Measurements from ENCODE around the gene GAGE12J. TPM values are rescaled to one million over a fixed set of nuclear protein-coding genes. Genes with fewer than 3 reads are reported as not detected.
"Not testable (repeated sequence)": the region's sequence is repeated elsewhere in the genome, so short reads cannot be mapped to it uniquely, and the experiment has no call there.

GAGE12J gene, protein sequence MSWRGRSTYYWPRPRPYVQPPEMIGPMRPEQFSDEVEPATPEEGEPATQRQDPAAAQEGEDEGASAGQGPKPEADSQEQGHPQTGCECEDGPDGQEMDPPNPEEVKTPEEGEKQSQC
- total RNA-seq (2014; rRNA removed; shearing (Covaris generic)): 37.1 TPM in 1 of 2 replicates, not detected in the other
- polyA plus RNA-seq (2015; cell fraction: cytosol; rRNA removed): 0.99 and 1.6 TPM in 2 replicates
- not detected in 2 replicates for polyA plus RNA-seq (2015; cell fraction: nucleus; rRNA removed)

DNA sequence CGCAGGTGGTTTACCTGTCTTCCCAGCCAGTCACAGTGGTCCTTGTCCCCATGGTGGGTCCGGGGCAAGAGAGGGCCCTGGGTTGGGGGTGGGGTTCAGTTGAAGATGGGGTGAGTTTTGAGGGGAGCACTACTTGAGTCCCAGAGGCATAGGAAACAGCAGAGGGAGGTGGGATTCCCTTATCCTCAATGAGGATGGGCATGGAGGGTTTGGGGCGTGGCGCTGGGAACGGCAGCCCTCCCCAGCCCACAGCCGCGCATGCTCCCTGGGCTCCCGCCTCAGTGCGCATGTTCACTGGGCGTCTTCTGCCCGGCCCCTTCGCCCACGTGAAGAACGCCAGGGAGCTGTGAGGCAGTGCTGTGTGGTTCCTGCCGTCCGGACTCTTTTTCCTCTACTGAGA lies at the start of gene GAGE12J:
TSS of gene GAGE12J (plus strand) at position 301 of the 400 bp plus-strand sequence. CDS start 1,157 bp downstream, outside the sequence.
- in situ Hi-C loops (cut with HindIII; ENCODE audit: low pct_unique_long_range_greater_than_20kb, low sequenced_read_pairs); DNase-seq (ENCODE audit: low read depth, low spot score): not testable (repeated sequence)

DNA sequence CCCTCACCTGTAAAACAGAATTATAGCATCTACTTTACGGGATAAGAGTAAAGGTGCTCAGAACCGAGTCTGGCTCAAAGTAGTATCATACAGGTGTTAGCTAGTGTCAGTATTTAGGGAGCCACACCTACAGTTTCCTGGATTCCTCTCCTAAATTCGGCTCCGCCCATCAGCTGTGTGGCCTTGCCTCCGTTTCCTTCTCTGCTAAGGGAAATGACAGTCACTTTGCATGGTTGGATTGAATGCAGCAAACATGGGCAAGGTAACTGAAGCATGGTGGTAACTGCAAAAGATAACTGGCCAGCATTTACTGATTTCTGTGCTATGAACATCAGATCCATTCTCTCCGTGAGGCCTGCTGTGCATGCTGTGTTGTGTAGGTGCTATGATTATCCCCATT lies 49.4 kb upstream of the GAGE12J start:
- DNase-seq (ENCODE audit: low read depth, low spot score): no peak
- in situ Hi-C loops (cut with HindIII; ENCODE audit: low pct_unique_long_range_greater_than_20kb, low sequenced_read_pairs): no loop called here

DNA sequence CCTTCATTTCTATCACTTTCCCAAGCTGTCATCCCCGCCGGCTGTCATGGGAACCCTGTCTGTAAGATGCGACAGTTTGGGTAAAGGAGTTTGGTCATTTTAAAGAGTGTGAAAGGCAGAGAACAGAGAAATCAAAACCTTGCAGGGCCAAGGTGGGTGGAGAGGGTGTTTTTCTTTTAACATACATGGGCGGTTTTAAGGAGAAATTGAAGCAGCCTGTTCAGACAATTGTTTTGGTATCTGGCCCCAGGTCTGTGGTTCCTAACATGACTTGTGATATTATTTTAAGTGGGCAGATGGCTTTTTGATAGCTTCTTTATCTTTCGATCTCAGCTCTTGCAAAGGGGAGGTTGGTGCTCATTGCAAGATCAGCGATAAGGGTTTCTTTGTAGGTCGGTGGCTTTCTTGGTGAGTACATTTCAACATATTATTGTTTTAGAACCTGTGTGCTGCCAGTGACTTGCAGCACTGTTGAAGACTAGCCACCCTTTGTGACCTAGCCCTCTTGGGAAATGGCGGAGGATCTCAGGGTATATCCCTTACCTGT lies 48.6 kb upstream of the GAGE12J start:
- DNase-seq (ENCODE audit: low read depth, low spot score): no peak
- in situ Hi-C loops (cut with HindIII; ENCODE audit: low pct_unique_long_range_greater_than_20kb, low sequenced_read_pairs): no loop called here

DNA sequence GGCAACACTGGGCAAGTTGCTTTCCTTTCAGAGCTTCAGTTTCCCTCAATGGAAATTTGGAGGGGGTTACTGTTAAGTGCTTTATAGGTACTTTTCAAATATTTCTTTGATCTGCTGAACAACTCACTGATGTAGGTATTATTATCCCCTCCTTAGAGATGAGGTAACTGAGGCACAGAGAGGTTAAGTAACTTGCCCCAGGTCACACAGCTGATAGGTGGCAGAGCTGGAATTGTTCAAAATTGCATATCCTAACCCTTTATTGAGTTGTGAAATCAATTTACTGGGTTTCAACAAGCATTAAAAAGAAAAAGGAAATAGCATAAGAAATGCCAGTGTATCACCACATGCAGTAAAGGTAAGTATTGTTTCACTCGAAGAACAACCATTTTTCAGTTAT lies 45.6 kb upstream of the GAGE12J start:
- no peak for DNase-seq (ENCODE audit: low read depth, low spot score)
- in situ Hi-C loops (cut with HindIII; ENCODE audit: low pct_unique_long_range_greater_than_20kb, low sequenced_read_pairs): no loop called here

DNA sequence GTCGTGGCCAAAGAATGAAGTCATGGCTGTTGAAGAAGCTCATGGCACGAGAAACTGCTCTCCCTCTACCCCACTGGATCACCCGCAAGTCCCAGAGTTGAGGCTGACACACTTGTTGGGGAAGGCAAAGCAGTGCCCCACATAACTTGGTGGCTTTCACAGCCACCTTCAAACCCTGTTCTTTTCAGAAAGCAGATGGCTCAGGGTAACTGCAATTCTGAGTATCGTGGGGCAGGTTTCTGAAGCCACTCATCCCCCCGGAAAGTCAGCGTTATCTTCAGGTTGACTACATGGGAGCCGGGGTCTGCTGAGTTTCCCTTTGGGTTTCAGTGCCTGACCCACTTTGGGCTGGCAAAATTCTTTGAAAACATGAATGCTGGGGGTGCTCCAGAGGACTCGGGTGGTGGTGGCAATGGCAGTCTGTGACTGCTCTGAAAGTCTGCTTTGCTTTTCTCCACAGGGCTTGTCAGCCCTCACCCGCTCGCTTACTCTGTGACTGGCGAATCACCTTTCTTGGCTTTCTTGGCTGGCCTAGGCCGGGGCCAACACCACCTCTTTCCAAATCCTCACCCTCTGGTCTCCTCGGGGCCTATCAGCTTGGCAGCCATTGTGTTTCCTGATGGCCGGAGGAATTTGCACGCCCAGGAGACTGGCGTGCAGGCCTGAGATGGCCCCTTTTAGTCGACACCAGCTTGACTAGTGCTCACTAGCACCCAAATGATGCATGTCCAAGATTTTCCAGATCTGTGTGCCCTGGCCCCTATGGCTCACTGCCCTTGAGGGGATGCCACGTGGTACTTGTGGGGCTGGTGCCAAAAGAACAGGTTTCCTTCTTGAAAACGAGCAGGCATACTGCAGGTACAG lies 44.9 kb upstream of the GAGE12J start:
- in situ Hi-C loops (cut with HindIII; ENCODE audit: low pct_unique_long_range_greater_than_20kb, low sequenced_read_pairs): no loop called here
- no peak for DNase-seq (ENCODE audit: low read depth, low spot score)

DNA sequence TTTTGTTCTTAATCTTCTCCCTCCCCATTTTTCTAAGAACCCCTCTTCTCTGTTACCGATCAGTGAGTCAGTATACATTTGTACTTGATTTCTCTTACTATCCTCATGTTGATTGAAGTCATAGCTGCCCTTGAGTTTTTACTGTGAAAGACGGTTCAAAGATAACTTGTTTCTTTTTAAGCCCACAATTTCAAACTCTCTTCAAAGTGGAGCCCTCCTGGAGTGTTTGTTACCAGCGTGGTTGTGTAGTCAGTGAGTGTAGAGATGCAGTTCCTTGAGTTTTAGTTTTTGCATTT lies 44.4 kb upstream of the GAGE12J start:
- in situ Hi-C loops (cut with HindIII; ENCODE audit: low pct_unique_long_range_greater_than_20kb, low sequenced_read_pairs): no loop called here
- DNase-seq (ENCODE audit: low read depth, low spot score): no peak

DNA sequence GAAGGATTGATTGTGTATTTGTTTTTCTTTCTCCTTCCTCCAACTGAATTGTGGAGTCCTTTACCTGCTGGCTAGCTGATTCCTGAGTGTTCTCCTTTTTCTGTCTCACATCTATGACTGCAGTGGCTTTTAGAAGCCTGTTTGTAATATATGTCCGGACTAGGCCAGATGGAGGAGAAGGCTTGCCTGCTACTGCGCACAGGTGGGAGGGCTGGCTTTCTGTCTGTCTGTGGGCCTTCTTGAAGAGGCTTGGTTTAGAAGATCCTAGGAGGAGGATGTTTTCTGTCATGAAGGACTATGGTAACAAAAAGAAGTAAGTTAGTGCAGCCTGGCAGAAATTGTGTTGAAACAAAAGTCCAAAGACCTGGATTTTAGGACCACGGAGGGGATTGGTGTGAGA lies 43.8 kb upstream of the GAGE12J start:
- in situ Hi-C loops (cut with HindIII; ENCODE audit: low pct_unique_long_range_greater_than_20kb, low sequenced_read_pairs): no loop called here
- no peak for DNase-seq (ENCODE audit: low read depth, low spot score)

DNA sequence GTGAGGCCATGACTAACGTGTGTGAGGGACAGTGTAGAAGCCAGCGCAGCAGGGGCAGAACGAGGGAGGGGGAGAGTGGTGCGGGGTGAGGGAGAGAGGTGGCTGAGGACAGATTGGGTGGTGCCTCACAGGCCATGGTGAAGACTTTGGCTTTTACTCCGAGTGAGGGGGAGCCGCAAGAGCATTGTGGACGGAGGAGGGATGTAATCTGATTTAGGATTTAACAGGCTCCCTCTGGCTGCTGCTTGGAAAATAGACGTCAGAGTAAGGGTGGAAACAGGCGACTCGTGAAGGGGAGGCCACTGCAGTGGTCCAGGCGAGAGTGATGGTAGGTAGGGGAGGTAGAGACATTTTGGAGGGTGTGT lies 39.2 kb upstream of the GAGE12J start:
- in situ Hi-C loops (cut with HindIII; ENCODE audit: low pct_unique_long_range_greater_than_20kb, low sequenced_read_pairs): no loop called here
- DNase-seq (ENCODE audit: low read depth, low spot score): peak; percentile 59

DNA sequence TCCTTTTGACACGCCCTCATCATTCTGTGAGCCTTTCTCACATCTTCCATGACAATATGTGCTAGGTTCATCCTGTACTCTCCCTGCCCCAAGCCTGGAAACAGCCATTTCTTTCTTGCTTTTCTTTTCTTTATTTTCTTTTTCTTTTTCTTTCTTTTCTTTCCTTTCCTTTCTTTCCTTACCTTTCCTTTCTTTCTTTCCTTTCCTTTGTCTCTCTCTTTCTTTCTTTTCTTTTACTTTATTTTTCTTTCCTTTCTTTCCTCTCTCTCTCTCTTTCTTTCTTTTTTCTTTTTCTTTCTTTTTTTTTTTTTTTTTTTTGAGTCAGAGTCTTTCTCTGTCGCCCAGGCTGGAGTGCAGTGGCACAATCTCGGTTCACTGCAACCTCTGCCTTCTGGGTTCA lies 37.6 kb upstream of the GAGE12J start:
- no peak for DNase-seq (ENCODE audit: low read depth, low spot score)
- in situ Hi-C loops (cut with HindIII; ENCODE audit: low pct_unique_long_range_greater_than_20kb, low sequenced_read_pairs): no loop called here

DNA sequence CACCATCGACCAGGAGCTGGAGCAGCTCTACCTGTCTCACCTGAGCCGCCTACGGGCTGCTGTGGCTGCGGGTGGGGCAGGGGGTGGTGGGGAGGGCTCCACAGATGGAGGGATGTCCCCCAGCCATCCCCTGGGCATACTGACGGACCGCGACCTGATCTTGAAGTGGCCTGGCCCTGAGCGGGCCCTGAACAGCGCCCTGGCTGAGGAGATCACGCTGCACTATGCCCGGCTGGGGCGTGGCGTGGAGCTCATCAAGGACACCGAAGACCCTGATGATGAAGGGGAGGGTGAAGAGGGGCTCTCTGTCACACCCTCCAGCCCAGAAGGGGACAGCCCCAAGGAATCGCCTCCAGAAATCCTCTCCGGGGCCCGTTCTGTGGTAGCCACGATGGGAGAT lies 35.7 kb upstream of the GAGE12J start:
- in situ Hi-C loops (cut with HindIII; ENCODE audit: low pct_unique_long_range_greater_than_20kb, low sequenced_read_pairs): no loop called here
- no peak for DNase-seq (ENCODE audit: low read depth, low spot score)

DNA sequence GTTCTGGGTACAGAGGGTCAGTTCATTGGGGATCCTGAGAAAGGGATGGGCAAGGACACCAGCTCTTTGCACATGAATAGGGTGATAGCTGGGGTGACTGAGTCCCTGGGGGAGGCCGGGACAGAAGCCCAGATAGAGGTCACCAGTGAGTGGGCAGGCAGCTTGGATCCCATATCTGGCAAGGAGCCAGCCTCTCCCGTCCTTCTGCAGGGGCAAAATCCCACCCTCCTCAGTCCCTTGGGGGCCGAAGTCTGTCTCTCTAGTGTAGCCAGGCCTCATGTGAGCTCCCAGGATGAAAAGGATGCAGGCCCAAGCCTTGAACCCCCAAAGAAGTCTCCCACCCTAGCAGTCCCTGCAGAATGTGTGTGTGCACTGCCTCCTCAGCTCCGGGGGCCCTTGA lies 35.3 kb upstream of the GAGE12J start:
- no peak for DNase-seq (ENCODE audit: low read depth, low spot score)
- in situ Hi-C loops (cut with HindIII; ENCODE audit: low pct_unique_long_range_greater_than_20kb, low sequenced_read_pairs): no loop called here

DNA sequence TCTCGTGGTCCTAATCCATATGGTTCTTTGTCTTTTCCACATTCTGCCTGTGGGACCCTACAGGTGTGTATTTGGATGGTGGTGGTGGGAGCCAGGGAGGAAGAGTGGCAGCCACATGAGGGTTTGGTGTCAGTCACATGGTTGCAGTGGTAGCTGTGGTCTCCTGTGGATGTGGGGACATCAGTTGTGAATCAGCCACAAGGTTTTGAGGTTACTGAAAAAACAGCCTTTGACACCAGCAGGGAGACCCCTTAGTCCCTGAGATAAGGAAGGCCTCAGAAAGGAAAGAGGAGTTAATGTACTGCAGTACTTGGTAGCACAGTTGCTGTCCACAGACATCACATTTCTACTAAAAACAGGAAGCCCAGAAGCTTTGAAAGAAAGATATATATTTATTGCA lies 34.2 kb upstream of the GAGE12J start:
- in situ Hi-C loops (cut with HindIII; ENCODE audit: low pct_unique_long_range_greater_than_20kb, low sequenced_read_pairs): no loop called here
- no peak for DNase-seq (ENCODE audit: low read depth, low spot score)

DNA sequence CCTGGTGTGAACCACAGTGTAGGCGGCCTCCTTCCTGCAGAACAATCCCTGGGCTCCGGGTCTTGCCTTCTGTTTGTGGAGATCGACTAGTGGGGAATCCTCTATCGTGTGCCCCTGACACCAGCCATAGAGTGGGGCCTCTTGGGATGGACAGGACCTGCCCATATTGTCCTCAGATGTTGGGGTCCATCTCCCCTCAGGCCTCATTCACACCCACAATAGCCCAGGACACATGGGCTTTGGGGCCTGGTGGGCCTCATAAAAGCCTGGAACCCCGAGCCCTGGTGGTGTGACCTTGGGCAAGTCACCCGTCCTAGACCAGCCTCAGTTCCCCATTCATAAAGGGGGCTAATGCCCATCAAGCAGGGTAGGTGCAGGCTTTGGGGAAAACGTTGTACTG lies 31.6 kb upstream of the GAGE12J start:
- DNase-seq (ENCODE audit: low read depth, low spot score): no peak
- in situ Hi-C loops (cut with HindIII; ENCODE audit: low pct_unique_long_range_greater_than_20kb, low sequenced_read_pairs): no loop called here

DNA sequence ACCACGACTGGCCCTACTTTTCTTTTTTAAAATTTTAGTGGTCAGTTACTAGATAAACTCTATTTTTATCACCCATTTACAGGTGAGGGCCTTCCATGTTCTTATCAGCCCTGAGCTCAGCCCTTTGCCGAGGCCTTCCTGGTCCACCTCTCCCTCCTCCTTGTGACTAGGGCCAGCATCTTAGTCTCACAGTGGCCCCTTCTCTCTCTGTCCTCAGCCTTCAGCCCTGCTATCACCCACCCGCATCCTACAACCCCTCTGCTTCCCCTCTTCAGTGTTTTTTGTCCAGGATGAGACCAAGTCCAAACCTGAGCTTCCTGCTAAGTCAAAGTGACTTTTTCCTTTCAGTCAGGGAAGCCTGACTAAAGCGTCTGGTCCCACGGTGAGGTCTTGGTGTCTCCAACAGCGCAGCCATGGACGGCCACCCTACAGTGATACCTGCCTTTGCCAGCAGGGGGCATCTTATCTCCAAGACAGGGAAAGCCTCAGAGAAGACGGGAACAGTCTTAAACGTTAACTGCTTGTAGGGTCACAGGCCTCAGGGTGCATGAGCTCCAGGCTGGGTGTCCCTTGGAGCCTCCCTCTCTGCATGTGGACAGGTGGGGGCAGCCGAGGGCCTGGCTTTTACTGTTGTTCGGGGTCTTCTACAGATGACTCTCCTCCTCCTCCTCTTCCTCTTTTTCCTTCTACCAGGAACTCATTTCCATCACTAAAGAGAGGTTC lies 30.1 kb upstream of the GAGE12J start:
- DNase-seq (ENCODE audit: low read depth, low spot score): peak; percentile 89
- in situ Hi-C loops (cut with HindIII; ENCODE audit: low pct_unique_long_range_greater_than_20kb, low sequenced_read_pairs): no loop called here

DNA sequence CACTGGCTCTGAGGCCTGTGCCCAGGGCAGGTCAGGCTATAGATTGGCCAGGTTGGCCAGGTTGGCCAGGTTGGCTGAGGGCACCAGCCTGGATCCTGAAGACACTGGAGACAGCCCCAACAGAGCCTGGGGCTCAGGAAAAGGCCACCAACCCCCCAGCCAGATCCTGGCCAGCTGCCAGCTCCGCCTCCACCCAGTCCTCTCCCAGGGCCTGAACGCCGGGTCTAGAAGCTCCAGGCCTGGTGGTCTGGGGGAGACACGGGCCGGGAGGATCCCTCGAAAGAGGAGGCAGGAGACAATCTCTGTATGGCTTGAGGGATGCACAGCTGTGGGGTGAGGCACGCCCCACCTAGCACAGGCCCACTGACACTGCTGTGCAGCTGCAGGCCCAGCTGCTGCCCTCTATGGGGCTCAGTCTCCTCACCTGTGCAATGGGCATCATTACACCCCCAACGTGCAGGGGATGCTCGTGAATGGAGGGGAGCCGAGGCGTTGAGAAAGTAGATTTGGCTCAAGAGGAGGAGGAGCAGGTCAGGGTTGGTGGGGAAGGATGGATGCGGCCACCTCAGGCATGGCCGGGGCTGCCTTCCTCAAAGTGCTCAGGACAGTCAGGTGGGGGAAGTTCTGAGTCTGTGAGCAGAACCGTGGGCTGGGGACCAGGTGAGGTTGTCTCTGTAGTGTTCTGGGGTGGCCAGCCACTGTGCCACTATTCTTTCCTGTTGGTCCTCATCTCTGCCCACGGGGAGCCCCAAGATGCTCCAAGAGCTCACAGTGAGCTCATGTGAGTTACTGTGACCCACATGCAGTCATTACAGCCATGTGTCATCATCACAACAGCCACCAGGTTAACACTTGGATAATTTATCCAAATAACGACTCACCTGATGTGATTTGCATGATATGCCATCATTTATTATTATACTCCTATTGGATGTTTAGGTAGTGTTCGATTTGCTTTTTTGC lies 29.2 kb upstream of the GAGE12J start:
- in situ Hi-C loops (cut with HindIII; ENCODE audit: low pct_unique_long_range_greater_than_20kb, low sequenced_read_pairs): no loop called here
- no peak for DNase-seq (ENCODE audit: low read depth, low spot score)

DNA sequence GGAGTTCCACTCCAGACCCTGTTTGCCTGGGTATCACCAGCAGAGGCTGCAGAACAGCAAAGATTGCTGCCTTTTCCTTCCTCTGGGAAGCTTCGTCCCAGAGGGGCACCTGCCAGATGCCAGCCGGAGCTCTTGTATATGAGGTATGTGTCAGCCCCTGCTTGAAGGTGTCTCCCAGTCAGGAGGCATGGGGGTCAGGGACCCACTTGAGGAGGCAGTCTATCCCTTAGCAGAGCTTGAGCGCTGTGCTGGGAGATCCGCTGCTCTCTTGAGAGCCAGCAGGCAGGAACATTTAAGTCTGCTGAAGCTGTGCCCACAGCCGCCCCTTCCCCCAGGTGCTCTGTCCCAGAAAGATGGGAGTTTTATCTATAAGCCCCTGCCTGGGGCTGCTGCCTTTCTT lies 22.5 kb upstream of the GAGE12J start:
- in situ Hi-C loops (cut with HindIII; ENCODE audit: low pct_unique_long_range_greater_than_20kb, low sequenced_read_pairs); DNase-seq (ENCODE audit: low read depth, low spot score): not testable (repeated sequence)

DNA sequence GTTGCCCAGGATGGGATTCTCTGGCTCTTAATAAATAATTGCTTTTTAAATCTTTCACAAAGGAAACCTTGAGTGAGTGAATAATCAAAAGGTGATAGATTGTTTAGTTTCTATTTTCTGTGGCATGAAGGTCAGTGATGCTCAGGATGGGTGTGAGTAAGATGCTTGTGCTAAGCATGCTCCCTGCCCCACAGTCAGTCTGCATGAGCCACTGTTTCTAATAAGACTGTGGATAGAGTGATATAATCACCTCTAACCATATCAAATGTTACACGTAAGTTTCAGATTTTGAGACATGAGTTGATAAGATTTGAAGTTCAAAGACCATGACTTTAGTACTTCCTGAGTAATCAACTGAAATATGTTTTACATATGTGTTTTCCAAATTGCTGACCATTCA lies 21.1 kb upstream of the GAGE12J start:
- in situ Hi-C loops (cut with HindIII; ENCODE audit: low pct_unique_long_range_greater_than_20kb, low sequenced_read_pairs): no loop called here
- DNase-seq (ENCODE audit: low read depth, low spot score): no peak
